K562 (cell line): ENCODE data around the gene MRAP2.

Experiments
- CBX3 ChIP-seq, 2 experiments: IDR thresholded peaks; 1 replicate in 1 of 2; 2 replicates in 1 of 2; pipeline ENCODE4 v1.6.1; 2012; ENCODE audit warnings: inconsistent platforms in 2 of 2, low read length in 2 of 2, borderline replicate concordance in 1 of 2, control low read depth in 1 of 2
- CTCF ChIP-seq, 3 experiments: IDR thresholded peaks in 2 of 3; conservative IDR thresholded peaks in 1 of 3; 2 replicates each; pipeline ENCODE4 v1.5.1; 2011 to 2012; ENCODE audit warnings: low read length in 3 of 3, mild to moderate bottlenecking in 3 of 3, control low read depth in 2 of 3, improper control_type of control experiment in 1 of 3, inconsistent platforms in 1 of 3, low read depth in 1 of 3, mixed read lengths in 1 of 3, moderate library complexity in 1 of 3; ENCODE audit not compliant: insufficient read depth in 2 of 3
- NFE2L1 ChIP-seq: fragments of 450-650 bp; IDR thresholded peaks from 2 replicates; pipeline ENCODE4 v1.6.1; 2016; ENCODE audit warnings: missing genetic modification characterization, low read depth, mild to moderate bottlenecking, missing compliant biosample characterization, moderate library complexity, borderline replicate concordance
- RAD51 ChIP-seq: fragments of 450-650 bp; IDR thresholded peaks from 2 replicates; pipeline ENCODE4 v1.7.1; 2016; ENCODE audit warnings: low read depth, mild to moderate bottlenecking, borderline replicate concordance
- RNF2 ChIP-seq: sonication (generic); IDR thresholded peaks from 2 replicates; pipeline ENCODE4 v1.6.1; 2016
- SFPQ ChIP-seq: fragments of 200-400 bp; formaldehyde crosslinking; IDR thresholded peaks from 2 replicates; pipeline ENCODE4 v1.6.1; 2017; ENCODE audit warnings: mild to moderate bottlenecking, low read depth, low read length, moderate library complexity
- SRF ChIP-seq, 2 experiments: fragments of 250-450, 450-650 bp in 1 of 2; sonication (Bioruptor Pico) in 1 of 2; sonication (generic) in 1 of 2; formaldehyde crosslinking; IDR thresholded peaks; 2 replicates each; pipeline versions ENCODE4 v1.5.0 to v1.5.1; 2020 to 2022; ENCODE audit warnings: mild to moderate bottlenecking in 1 of 2, missing genetic modification reagents in 1 of 2
- SRSF3 ChIP-seq: fragments of 200-400 bp; formaldehyde crosslinking; IDR thresholded peaks from 2 replicates; pipeline ENCODE4 v1.6.1; 2016; ENCODE audit warnings: mild to moderate bottlenecking, low read length, moderate library complexity; ENCODE audit not compliant: insufficient read depth
- ZNF512 ChIP-seq: IDR thresholded peaks from 2 replicates; pipeline ENCODE4 v1.6.1; 2016; ENCODE audit warnings: missing genetic modification characterization, missing compliant biosample characterization
- ZNF766 ChIP-seq: fragments of 200-800 bp; sonication (Bioruptor generic); conservative IDR thresholded peaks from 2 replicates; pipeline ENCODE4 v1.6.1; 2016; ENCODE audit warnings: missing genetic modification characterization, missing compliant biosample characterization

GRCh38 chr6:84016029-84016428 is 17.5 kb upstream of the MRAP2 start:
- TF ChIP-seq NFE2L1 (tag): no peak
- TF ChIP-seq CBX3 (IDR thresholded peaks at IDR 0.05; ENCODE audit: borderline replicate concordance in 1 of 2, low read length in 2 of 2): no peak
- TF ChIP-seq CTCF (IDR thresholded peaks at IDR 0.05 in 2 of 3, conservative IDR thresholded peaks at IDR 0.05 in 1 of 3; ENCODE audit: insufficient read depth in 2 of 3, low read depth in 1 of 3, low read length in 3 of 3): no peak
- TF ChIP-seq RAD51: no peak
- TF ChIP-seq ZNF512 (tag): no peak
- no peak for TF ChIP-seq SRSF3
- TF ChIP-seq ZNF766 (CRISPR knock-in tag): no peak
- no peak for TF ChIP-seq SRF (CRISPR knock-in tag; IDR thresholded peaks at IDR 0.05)
- no peak for TF ChIP-seq RNF2
- TF ChIP-seq SFPQ: no peak
